Measurements from ENCODE around the gene LRRC45. TPM values are rescaled to one million over a fixed set of nuclear protein-coding genes. Genes with fewer than 3 reads are reported as not detected.

The LRRC45 gene
- total and polyA plus RNA-seq, 2 donors (not counting 3 experiments of a cell fraction or from before 2014, with no cell fraction given), result 7.6 to 22.9 TPM

DNA sequence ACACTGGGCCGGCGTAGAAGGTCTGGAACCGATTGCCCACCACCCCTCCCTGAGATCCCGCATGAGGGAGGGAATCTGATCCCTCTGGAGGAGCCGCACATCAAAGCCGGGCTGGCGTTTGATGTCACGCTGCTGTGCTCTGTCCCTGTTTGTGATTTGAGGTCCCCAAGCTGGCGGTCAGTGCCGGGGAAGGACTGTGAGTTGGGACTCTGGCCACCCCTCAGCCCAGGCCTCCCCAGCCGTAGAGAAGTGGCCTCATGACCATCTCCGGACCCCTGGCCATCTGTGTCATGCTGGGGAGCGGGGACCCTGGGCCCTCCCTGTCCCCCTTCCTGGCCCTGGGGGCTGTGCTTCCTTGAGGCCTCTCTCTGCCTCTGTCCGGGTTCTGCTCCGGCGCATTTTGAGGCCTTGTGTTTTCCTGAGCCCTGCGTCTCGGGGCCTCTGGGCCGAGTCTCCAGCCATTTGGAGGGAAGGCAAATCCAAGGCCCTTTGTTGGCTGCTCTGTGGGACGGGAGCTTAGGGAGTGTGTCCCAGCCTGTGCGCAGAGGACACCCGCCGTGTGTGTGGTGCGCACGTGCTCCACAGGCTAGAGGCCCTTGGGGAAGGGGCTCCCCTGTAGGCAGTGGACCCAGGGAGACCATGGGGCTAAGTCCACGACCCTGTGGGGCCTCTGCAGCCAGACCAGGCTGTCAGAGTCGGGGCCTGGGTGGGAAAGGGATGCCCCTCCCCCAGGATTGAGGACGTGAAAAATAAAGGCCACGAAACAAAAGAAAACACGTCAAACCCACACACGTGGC, 30.6 kb upstream of the LRRC45 start:
- H3K9ac ChIP-seq (replicated peaks; ENCODE audit: extremely low read depth, insufficient read depth, low read length), result no peak overlapping the region
- H3K4me2 ChIP-seq (ENCODE audit: insufficient read depth, low read length), result no peak overlapping the region
- no peak overlapping the region for H2AFZ ChIP-seq (ENCODE audit: low read depth, low read length)
- no peaks in the 10 kb centered on the region for H3K9me3 ChIP-seq (replicated peaks; ENCODE audit: control insufficient read depth, insufficient read depth, low read length)
- DNase-seq (ENCODE audit: low read depth, low spot score), result no peak
- H3K27me3 ChIP-seq (ENCODE audit: control insufficient read depth in 2 of 2, insufficient read depth in 2 of 2, low read length in 2 of 2), result no peaks in the 10 kb centered on the region
- peaks cover 2% of the 10 kb centered on the region for H3K4me1 ChIP-seq (ENCODE audit: control insufficient read depth, extremely low read depth, insufficient read depth, low read length)
- no peaks in the 10 kb centered on the region for H3K9me1 ChIP-seq (replicated peaks; ENCODE audit: control insufficient read depth, extremely low read depth, insufficient read depth, low read length)
- FAIRE-seq, result no peak
- BruUV-seq (replicated peaks), result no TSS peak
- TF ChIP-seq, protein P1, sequence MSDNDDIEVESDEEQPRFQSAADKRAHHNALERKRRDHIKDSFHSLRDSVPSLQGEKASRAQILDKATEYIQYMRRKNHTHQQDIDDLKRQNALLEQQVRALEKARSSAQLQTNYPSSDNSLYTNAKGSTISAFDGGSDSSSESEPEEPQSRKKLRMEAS (IDR thresholded peaks at IDR 0.05; ENCODE audit: insufficient read depth, insufficient read length), result no peak
- TF ChIP-seq FOS (IDR thresholded peaks at IDR 0.05; ENCODE audit: borderline replicate concordance, insufficient read depth, low read length), result no peak
- no peak for TF ChIP-seq JUN (IDR thresholded peaks at IDR 0.05; ENCODE audit: borderline replicate concordance, insufficient read depth, insufficient read length, low read depth)
- TF ChIP-seq GATA2 (IDR thresholded peaks at IDR 0.05; ENCODE audit: insufficient read depth, insufficient read length, low read depth, low read length), result no peak
- TF ChIP-seq, protein P2, sequence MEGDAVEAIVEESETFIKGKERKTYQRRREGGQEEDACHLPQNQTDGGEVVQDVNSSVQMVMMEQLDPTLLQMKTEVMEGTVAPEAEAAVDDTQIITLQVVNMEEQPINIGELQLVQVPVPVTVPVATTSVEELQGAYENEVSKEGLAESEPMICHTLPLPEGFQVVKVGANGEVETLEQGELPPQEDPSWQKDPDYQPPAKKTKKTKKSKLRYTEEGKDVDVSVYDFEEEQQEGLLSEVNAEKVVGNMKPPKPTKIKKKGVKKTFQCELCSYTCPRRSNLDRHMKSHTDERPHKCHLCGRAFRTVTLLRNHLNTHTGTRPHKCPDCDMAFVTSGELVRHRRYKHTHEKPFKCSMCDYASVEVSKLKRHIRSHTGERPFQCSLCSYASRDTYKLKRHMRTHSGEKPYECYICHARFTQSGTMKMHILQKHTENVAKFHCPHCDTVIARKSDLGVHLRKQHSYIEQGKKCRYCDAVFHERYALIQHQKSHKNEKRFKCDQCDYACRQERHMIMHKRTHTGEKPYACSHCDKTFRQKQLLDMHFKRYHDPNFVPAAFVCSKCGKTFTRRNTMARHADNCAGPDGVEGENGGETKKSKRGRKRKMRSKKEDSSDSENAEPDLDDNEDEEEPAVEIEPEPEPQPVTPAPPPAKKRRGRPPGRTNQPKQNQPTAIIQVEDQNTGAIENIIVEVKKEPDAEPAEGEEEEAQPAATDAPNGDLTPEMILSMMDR (IDR thresholded peaks at IDR 0.05; ENCODE audit: extremely low read depth in 1 of 2, insufficient read depth in 1 of 2, low read depth in 1 of 2, low read length in 2 of 2), result no peak
- no peak for TF ChIP-seq MYC (IDR thresholded peaks at IDR 0.05; ENCODE audit: low read depth, low read length)
- TF ChIP-seq POLR2A (IDR thresholded peaks at IDR 0.05; ENCODE audit: low read depth, low read length), result no peak
- no peak for TF ChIP-seq EZH2 (IDR thresholded peaks at IDR 0.05; ENCODE audit: borderline replicate concordance, low read depth, low read length, severe bottlenecking)
- TF ChIP-seq POLR2AphosphoS5 (IDR thresholded peaks at IDR 0.05; ENCODE audit: insufficient read depth, low read depth, low read length), result no peak
- intact Hi-C loops (cut with micrococcal nuclease), result no loop called here
- ChIA-PET POLR2A (no interaction called here), CTCF (interaction anchor here (1.6 to 1.8 kb wide), 2 partner anchors 28 to 33 kb away, joined by 10 to 13 read pairs; no protein-coding TSS in a partner anchor)
- H3K79me2 ChIP-seq (ENCODE audit: control insufficient read depth, insufficient read depth, low read length), result no peaks in the 10 kb centered on the region
- H3K4me3 ChIP-seq (replicated peaks in 1 of 3; ENCODE audit: insufficient read depth in 1 of 3, low read depth in 1 of 3, low read length in 3 of 3), result no peak overlapping the region
- peaks cover 0 to 2% of the 10 kb centered on the region in 2 experiments for H3K36me3 ChIP-seq (ENCODE audit: control insufficient read depth in 2 of 2, extremely low read depth in 1 of 2, insufficient read depth in 2 of 2, low read length in 2 of 2)
- H3K27ac ChIP-seq (ENCODE audit: insufficient read depth, low read depth, low read length), result no peak overlapping the region
- dilution Hi-C loops (cut with MboI; ENCODE audit: extremely low pct_ligation_motif_present, low sequenced_read_pairs), result no loop called here
- H4K20me1 ChIP-seq (replicated peaks; ENCODE audit: control insufficient read depth, extremely low read depth, insufficient read depth, low read length), result no peaks in the 10 kb centered on the region

All from endothelial cell of umbilical vein (primary cell).